Muscle of back (tissue), 13 donors: ENCODE data around the gene LPAR1. TPM values are rescaled to one million over a fixed set of nuclear protein-coding genes. Genes with fewer than 3 reads are reported as not detected.
A peak's percentile ranks its signal among the peaks of the same experiment; 100 is the strongest.
"Not testable (repeated sequence)": the region's sequence is repeated elsewhere in the genome, so short reads cannot be mapped to it uniquely, and the experiment has no call there.

Experiments used
- DNase-seq, 3 donors: peaks; one replicate each; pipeline versions ENCODE4 v3.0.0 to v3.0.0-alpha.2; 2013
- long read RNA-seq, 9 donors: transcript quantifications; one replicate each; lab custom pipeline, GENCODE V29; 2026
- polyA plus RNA-seq, 10 donors: library from polyadenylated mRNA; unstranded; fragments of 120-200 nt; gene quantifications; one replicate each; pipeline ENCODE4 v1.2.1, GENCODE V29; 2013; ENCODE audit not compliant: insufficient read length in 10 of 10

The LPAR1 gene, protein sequence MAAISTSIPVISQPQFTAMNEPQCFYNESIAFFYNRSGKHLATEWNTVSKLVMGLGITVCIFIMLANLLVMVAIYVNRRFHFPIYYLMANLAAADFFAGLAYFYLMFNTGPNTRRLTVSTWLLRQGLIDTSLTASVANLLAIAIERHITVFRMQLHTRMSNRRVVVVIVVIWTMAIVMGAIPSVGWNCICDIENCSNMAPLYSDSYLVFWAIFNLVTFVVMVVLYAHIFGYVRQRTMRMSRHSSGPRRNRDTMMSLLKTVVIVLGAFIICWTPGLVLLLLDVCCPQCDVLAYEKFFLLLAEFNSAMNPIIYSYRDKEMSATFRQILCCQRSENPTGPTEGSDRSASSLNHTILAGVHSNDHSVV
- 10 to 100 TPM; 40.5 to 68.3 (median 53.0) TPM for polyA plus RNA-seq
- long read RNA-seq, donor 1, partial matches to known transcripts, result 7 of 15 reads
- long read RNA-seq, donor 1, other reads (novel, unspliced or antisense), result 6 of 15 reads
- long read RNA-seq, donor 2, partial matches to known transcripts, result 15 of 21 reads
- long read RNA-seq, donor 2, other reads (novel, unspliced or antisense), result 6 of 21 reads
- long read RNA-seq, donor 3, result 0 reads
- long read RNA-seq, donor 4, partial matches to known transcripts, result 18 of 25 reads
- long read RNA-seq, donor 4, other reads (novel, unspliced or antisense), result 7 of 25 reads
- long read RNA-seq, donor 5, partial matches to known transcripts, result 15 of 27 reads
- long read RNA-seq, donor 5, other reads (novel, unspliced or antisense), result 10 of 27 reads
- long read RNA-seq, donor 6, partial matches to known transcripts, result 13 of 21 reads
- long read RNA-seq, donor 6, other reads (novel, unspliced or antisense), result 6 of 21 reads
- long read RNA-seq, donor 7, partial matches to known transcripts, result 5 of 13 reads
- long read RNA-seq, donor 7, other reads (novel, unspliced or antisense), result 7 of 13 reads
- long read RNA-seq, donor 8, partial matches to known transcripts, result 14 of 17 reads
- long read RNA-seq, donor 8, other reads (novel, unspliced or antisense), result 0 of 17 reads
- long read RNA-seq, donor 9, result 0 reads

DNA sequence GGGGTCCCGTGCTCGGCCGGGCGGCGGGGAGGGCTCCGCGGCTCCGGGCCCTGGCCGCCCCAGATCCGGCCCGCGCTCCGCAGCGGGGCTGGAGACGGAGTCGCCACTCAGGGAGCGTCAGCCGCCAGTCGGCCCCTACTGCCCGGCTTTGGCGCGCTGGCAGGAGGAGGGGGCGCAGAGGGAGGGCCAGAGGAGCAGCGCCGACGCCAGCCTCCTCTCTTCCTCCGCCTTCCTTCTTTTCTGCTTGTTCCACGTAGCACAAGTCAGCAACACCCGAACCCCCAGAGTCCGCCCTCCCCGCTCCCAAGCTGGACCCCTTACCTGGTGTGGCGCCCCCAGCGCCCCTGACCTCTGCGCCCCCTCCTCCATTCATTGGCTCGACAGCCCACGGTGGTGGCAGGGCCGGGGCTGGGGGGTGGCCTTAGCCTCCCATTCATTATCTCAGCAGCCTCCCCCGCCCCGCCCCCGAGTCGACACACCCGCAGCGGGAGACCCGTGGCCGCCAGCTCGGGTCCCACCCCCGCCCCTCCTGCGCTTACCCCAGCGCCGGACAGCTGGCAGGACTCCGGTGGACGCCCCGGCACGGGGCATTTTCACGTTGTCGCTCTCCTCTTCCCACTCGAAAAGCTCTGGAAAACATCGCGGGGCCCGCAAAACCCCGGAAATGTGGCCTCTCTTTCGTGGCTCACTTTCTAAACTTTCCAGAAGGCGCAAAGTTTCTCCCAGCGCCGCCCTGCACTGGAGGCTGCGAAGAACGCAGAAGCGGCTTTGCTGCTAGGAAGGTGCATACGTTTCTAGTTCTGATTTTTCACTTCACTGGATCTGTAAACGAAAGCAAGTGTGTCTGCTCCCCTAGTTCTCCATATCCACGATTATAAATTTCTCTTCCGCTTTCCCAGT lies at the start of gene LPAR1:
Gene LPAR1, minus strand, starts transcription at position 140 of the 900 bp plus-strand sequence. CDS start 66,353 bp downstream, outside the sequence.
- peak in 2 of 3 donors; percentile 80 to 96 for DNase-seq

DNA sequence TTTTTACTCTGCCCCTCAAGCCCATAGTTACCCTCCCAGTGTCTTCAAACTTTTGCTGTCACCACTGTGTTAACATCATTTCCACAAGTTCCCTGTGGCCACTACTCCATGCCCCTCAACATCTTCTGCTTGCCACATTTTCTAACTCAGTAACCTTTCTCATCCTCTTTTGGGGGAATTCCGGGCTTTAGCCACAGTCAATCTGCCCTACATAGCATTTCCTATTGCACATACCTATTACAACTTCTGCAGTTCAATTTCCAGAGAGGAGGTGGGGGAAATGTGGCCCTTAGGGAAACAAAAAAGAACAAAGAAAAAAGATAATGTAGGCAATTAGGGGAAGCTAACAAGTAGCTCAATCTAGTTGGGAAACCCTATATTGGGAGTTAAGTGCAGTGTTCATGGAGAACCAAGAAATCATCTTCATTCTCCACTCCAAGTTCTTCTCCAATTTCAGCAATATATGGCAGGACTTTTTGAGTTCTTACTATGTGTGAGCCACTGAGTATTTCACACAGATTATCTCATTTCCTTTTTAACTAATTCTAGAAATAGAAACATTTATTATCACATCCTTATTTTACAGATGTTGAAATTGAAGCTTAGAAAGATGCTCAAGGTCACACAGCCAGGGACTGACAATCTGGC lies 40.2 kb upstream of the LPAR1 start:
- DNase-seq, result no peak

DNA sequence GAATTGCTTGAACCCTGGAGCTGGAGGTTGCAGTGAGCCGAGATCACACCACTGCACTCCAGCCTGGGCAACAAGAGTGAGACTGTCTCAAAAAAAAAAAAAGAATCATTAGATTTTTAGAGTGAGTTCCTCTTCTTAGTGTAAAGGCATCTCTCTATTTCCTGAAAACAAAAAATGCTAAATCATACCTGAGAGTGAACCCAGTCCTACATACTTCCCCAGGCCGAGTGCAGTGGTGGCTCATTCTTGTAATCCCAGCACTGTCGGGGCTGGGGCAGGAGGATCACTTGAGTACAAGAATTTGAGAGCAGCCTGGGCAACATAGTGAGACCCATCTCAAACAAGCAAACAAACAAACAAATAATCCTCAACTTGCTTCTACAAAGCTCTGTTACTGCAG lies 38.2 kb upstream of the LPAR1 start:
- no peak for DNase-seq

DNA sequence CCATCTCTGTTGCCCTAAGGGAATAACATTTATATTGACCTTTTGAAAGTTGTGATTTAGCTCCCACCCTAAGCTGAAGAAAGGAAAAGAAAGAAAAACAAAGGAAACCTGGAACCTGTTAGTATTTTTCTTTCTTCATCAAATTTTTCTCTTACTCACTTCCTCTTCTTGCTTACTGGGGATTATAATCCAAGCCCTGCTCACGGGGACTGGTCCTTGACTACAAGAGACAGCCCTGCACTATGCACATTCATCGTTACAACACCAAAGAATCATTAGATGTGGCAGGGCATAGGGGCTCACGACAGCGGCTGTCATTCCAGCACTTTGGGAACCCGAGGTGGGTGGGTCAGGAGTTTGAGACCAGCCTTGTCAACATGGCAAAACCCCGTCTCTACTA lies 37.8 kb upstream of the LPAR1 start:
- DNase-seq, result peak in 1 of 3 donors; percentile 33

DNA sequence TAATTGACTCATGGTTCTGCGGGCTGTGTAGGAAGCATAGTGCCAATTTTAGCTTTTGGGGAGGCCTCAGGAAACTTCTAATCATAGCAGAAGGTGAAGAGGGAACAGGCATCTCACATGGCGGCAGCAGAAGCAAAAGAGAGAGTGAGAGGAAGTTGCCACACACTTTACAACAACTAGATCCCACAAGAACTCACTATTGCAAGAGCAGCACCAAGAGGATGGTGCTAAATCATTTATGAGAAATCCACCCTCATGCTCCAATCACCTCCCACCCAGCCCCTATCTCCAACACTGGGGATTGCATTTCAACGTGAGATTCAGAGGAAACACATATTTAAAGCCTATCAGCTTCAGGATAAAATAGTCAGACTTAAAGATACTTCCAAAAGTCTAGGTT lies 36.1 kb upstream of the LPAR1 start:
- no peak for DNase-seq

DNA sequence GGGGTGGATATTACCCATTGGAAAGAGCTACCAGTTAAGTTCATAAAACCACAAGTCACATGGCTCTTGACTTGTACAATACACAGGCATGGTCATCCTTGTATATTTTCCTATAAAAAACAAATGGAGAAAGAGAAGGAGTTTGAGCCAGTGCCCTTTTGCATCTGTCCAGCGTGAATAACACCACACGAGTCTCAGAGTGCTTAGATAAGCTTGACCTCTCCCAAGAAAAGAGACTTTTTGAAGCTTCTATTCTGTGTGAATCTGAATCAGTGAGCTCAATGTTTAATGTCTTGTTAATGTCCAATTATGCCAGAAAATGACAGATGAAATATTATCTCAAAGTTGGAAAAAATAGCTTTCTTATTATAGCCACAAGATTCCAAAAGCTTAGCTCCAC lies 30.9 kb upstream of the LPAR1 start:
- DNase-seq, result peak in 1 of 3 donors; percentile 23

DNA sequence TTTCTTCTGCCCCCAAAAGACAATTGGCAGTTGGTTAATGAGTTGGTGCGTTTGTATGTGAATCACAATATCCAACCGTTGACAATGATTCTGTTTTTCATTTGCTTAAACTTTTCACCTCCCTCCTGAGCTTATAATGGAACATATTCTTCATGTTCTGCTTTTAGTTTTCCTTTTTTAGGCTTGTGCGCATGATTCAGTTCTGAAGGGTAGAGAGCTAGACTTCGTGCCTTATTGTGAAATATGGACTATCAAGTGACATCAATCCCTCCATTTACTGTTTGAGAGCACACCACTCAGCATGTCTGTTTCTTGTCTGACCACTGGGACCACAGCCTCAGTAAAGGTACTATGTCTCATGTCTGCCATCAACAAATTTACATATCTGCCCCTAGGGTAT lies 30.5 kb upstream of the LPAR1 start:
- peak; percentile 53 to 76 (median 59) for DNase-seq

DNA sequence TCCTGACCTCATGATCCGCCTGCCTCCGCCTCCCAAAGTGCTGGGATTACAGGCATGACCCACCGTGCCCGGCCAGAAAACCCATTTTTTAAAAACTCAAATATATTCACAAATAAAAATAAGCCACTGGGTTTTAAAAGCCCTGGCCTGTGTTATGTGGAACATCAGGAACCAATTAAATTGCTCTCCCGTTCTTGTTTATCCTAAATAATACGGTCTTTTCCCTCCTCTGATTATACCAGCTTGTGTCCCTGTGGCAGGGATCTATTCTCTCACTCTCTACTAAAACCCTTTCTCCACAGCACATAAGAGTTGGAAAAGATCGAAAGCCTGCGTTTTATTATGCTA lies 30.1 kb upstream of the LPAR1 start:
- no peak for DNase-seq

DNA sequence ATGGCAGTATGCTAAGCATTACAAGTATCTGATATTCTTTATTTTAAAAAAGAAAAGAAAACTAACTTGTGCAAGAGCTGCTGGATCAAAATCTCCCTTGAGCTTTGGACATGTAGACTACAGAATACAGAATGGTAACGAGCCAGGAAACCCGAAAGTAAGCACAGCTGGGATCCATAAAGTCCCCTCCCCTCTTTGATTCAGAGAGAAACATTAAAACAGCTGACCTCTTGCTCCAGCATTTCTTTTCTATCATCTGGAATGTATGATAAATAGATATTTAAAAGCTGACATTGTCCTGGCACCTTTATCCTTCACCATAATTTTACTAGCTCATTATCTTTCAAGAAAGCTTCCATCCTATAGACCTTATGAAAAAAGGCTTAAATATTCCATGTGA lies 28.2 kb upstream of the LPAR1 start:
- peak; percentile 73 to 93 (median 82) for DNase-seq

DNA sequence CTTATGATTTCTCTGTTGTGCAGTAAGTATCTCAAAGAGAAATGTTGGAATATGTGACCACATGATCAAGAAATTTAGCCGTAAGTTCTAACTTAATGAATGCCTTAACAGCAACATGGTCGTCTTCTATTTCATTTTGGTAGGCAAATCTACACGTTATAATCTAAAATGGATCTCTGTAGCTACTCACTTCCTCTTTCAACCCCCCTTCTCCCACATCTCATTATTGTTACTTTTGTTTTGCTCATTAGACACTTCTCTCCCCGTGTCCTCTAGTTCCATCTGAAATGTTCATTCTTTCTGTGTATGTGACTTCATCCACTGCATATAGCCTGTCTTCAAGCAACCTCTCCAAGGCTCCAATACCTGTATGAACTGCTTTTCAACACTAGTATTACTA lies 27.1 kb upstream of the LPAR1 start:
- no peak for DNase-seq

DNA sequence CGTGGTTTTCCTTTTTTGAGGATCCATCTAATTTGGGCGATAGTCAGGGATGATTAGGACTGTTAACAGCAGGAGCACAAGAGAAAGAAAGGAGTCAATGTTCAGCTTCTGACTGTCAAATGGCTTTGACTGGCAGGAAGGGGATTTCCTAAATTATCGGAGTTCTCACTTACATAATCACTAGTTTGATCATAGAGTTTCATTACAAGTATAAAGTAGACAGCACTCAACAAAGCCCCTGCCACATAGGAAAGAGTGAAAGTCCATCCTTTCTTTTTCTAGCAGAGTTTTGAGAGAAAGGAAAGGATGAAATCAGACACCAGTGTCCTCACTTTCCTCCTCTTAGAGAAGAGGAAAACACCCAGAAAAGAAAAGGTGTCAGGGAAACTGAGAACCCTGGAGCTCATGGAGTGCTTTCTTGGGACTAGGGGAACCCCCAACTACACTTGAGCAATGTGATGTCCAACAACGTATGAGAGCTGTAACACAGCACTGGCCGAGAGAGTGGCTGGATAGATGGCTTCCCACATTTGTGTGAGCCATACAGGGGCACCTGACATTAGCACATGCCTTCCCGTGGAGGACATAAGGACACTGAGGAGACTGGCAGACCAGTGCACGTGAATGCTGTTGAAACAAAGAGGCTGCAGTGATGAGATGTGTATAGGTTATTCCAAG lies 26.0 kb upstream of the LPAR1 start:
- DNase-seq, result no peak

DNA sequence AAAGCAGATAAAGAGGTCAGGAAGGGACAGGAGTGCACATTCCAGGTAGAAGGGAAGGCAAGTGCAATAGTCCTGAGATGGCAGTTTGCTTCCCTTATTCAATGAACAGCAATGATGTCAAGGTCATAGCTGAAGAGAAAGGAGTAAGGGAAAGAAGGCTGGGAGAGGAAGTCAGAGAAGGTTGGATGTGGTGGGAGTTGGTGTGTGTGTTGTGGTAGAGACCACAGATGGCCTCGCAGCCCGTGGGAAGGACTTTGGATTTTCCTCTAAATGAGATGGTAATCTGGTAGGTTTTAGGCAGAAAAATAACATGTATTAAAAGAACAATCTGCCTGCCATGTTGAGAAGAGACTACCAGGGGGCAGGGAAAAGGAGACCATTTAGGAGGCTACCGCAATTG lies 25.1 kb upstream of the LPAR1 start:
- DNase-seq, result no peak

DNA sequence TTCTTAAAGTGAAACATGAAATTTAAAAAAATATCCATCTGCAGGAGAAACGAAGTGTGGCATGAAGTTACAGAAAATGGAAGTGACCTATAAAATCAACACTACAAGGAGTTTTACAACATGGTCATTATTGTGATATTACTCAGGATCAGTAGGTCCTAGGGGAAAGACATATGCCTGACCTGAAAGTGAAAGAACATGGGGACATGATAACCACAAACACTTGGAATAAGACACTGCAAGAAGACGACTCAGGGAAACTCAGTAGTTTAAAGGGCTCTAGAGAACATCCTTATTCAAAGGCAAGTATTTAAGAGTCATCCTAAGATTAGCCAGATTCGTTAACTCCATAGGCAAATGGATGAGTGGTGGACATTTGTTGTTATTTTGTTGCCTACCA lies 19.9 kb upstream of the LPAR1 start:
- no peak for DNase-seq

DNA sequence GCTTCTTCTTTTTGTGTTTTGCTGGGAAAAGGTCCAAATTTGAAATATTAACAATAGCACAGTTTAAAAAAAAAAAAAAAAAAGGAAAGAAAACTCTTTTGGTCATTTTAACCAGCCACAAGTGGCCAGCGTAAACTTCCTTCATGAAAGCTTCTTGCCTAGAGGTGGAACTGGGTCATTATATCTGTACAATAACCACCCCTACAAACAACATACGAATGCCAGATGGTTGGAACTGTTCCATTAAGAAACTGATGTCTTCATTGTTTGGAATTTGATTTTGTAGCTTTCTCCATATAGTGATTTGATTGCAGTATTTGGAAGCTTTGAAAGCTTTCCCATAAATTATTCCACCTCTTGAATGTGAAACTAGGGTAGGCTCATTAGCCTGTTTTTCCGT lies 18.3 kb upstream of the LPAR1 start:
- DNase-seq, result peak; percentile 69 to 87 (median 71)

DNA sequence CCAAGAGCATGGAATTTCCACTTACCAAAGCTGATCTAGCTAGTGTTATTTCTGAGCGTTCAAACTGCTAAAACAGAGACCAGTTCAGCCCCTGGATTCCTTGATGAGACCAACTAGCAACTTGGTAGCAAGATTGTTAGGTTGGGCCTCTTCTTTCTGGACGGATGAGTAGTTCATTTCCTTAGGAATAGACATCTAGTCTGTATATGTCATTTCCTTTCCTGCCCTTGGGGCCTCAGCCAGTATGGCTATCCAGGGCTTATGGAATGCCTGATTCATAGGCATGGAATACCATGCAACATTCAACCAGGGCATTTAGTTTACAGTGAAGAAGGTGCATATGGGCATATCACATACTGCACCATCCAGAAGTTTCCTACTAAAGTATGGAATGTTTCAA lies 14.5 kb upstream of the LPAR1 start:
- no peak for DNase-seq

DNA sequence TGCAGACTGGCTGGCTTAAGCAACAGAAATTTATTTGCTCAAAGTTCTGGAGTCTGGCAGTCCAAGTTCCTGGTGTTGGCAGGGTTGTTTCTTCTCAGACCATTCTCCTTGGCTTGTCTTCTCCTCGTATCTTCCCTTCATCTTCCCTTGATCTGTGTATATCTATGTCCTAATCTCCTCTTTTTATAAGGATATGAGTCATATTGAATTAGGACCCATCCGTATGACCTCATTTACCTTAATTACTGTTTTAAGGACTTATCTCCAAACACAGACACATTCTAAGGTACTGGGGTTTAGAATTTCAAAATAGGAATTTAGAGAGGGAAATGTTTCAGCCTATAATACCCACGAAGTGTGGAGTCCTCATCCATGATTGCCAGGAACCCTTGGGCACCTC lies 13.1 kb upstream of the LPAR1 start:
- DNase-seq, result no peak

DNA sequence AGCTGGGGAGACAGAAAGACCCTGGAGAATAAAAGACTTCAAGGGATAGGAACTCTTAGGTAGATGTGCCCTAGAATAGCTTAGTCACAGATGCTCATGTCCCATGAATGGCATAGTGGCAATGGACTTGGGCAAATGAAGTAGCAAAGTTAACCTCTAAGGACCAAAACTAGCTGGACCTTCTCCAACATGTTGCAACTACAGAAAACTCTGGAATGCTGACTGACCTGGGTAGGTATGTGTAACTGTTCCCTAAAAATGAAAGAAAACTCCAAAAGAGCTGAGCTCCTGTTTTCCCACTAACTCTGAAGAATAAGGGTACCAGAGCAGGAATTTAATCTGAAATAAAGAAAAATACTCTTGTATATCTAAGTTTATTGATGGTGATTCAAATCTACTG lies 12.5 kb upstream of the LPAR1 start:
- DNase-seq, result no peak

DNA sequence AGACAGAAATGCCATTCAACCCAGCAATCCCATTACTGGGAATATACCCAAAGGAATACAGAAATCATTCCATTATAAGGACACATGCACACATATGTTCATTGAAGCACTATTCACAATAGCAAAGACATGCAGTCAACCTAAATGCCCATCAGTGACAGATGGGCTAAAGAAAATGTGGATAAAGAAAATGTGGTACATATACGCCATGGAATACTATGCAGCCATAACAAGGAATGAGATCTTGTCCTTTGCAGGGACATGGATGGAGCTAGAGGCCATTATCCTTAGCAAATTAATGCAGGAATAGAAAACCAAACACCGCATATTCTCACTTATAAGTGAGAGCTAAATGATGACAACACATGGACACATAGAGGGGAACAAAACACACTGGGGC lies 9.0 kb upstream of the LPAR1 start:
- DNase-seq, result not testable (repeated sequence)

DNA sequence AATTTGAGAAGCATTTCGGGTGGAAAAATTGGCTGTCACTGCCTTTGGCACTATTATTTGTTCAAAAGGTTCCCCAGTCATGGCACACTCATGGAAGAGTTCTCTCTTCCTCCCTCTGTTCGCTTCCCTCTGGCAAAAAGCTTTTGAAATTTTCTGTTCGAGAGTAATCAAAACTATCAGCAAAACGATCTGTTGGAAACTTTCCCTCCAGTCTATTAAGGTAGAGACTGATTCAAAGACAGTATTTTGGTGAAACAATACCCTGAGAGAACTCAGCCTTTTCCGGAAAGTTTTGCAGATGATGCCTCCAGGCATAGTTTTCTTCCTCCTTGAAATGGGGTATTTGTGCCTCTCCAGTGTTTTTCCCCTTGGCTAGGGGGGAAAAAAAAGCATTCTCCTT lies 3.6 kb upstream of the LPAR1 start:
- no peak for DNase-seq

DNA sequence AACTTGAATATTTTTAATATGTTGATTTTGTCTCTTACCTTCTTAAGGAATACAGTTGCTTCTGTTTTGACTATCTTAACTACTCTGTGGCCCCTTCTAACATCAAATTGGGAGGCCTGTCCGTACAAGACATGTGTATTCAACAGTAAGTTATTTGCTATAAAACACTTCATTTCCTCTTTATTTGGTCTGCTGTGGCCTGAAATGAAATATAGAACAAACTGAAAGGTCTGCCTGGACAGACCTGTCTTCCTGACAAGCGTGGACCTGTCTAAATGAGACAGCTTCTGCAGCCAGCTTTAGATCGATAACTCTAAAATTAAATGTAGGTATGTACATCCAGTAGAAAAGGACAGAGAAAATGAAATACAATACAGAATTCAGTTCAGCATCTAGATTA lies 2.2 kb upstream of the LPAR1 start:
- DNase-seq, result no peak
